Keratinocyte (primary cell): ENCODE measurements around the gene NOX3. TPM values are rescaled to one million over a fixed set of nuclear protein-coding genes. Genes with fewer than 3 reads are reported as not detected.

ENCODE experiments used
- DNase-seq: peaks from one replicate; pipeline ENCODE4 v3.0.0-alpha.2; 2011; ENCODE audit warnings: low read depth, missing footprints, low spot score
- FAIRE-seq: peaks from 2 replicates; lab custom pipeline; 2011; peaks lifted over from hg19 to GRCh38; lab: Jason Lieb, UNC
- H2AFZ ChIP-seq: 2 replicates; pipeline ENCODE4 v1.6.0; 2012; ENCODE audit warnings: low read length, control low read depth, inconsistent platforms; ENCODE audit not compliant: control insufficient read depth
- H3K27ac ChIP-seq: 2 replicates; pipeline ENCODE4 v1.5.1; 2011; ENCODE audit warnings: low read length; ENCODE audit not compliant: control insufficient read depth, insufficient read depth
- H3K27me3 ChIP-seq: 3 replicates; pipeline ENCODE4 v1.6.0; 2011; ENCODE audit warnings: low read length; ENCODE audit not compliant: control insufficient read depth, insufficient read depth; ENCODE audit errors: extremely low read depth
- H3K36me3 ChIP-seq, 2 experiments: 2 replicates in 1 of 2; 3 replicates in 1 of 2; pipeline ENCODE4 v1.5.1; 2011; ENCODE audit warnings: low read length in 2 of 2, mild to moderate bottlenecking in 1 of 2; ENCODE audit not compliant: control insufficient read depth in 2 of 2, insufficient read depth in 2 of 2; ENCODE audit errors: extremely low read depth in 1 of 2
- H3K4me1 ChIP-seq: 3 replicates; pipeline ENCODE4 v1.5.1; 2011; ENCODE audit warnings: low read length; ENCODE audit not compliant: control insufficient read depth, insufficient read depth; ENCODE audit errors: extremely low read depth
- H3K4me2 ChIP-seq: 3 replicates; pipeline ENCODE4 v1.6.0; 2011; ENCODE audit warnings: low read depth, low read length; ENCODE audit not compliant: control insufficient read depth, insufficient read depth; ENCODE audit errors: extremely low read depth
- H3K4me3 ChIP-seq, 3 experiments: fragments of 200-600 bp in 1 of 3; sonication (generic) in 1 of 3; 2 replicates in 2 of 3; 3 replicates in 1 of 3; pipeline ENCODE4 v1.5.1; 2011 to 2016; ENCODE audit warnings: low read length in 3 of 3, mild to moderate bottlenecking in 3 of 3, control low read depth in 2 of 3, inconsistent platforms in 1 of 3, low read depth in 1 of 3, mixed read lengths in 1 of 3, mixed run types in 1 of 3, moderate library complexity in 1 of 3; ENCODE audit not compliant: control insufficient read depth in 2 of 3, insufficient read depth in 2 of 3; ENCODE audit errors: extremely low read depth in 1 of 3
- H3K79me2 ChIP-seq: 2 replicates; pipeline ENCODE4 v1.6.0; 2012; ENCODE audit warnings: low read length; ENCODE audit not compliant: control insufficient read depth, insufficient read depth
- H3K9ac ChIP-seq: 3 replicates; pipeline ENCODE4 v1.6.0; 2011; ENCODE audit warnings: low read length; ENCODE audit not compliant: control insufficient read depth, insufficient read depth; ENCODE audit errors: extremely low read depth
- H3K9me1 ChIP-seq: 3 replicates; pipeline ENCODE4 v1.6.0; 2011; ENCODE audit warnings: low read length; ENCODE audit not compliant: control insufficient read depth, insufficient read depth; ENCODE audit errors: extremely low read depth
- H3K9me3 ChIP-seq: 2 replicates; pipeline ENCODE4 v1.5.1; 2012; ENCODE audit warnings: low read depth, low read length; ENCODE audit not compliant: control insufficient read depth
- H4K20me1 ChIP-seq: 3 replicates; pipeline ENCODE4 v1.6.0; 2011; ENCODE audit warnings: low read length; ENCODE audit not compliant: control insufficient read depth, insufficient read depth; ENCODE audit errors: extremely low read depth
- EZH2 ChIP-seq: IDR thresholded peaks from one replicate; pipeline ENCODE4 v1.6.1; 2012; ENCODE audit warnings: inconsistent platforms, mild to moderate bottlenecking, low read length, moderate library complexity
- dilution Hi-C: fragments of 300-500 bp; cut with MboI; formaldehyde crosslinking; loops from one replicate; pipeline ENCODE4 v1.7.0; 2020; ENCODE audit warnings: low sequenced_read_pairs; ENCODE audit not compliant: extremely low pct_ligation_motif_present
- polyA minus RNA-seq, 3 experiments: library from RNA; depleted of rRNA, polyadenylated mRNA; stranded (reverse); fragments of >200 nt; gene quantifications; 1 replicate in 1 of 3; 2 replicates in 1 of 3; 3 replicates in 1 of 3; pipeline ENCODE4 v1.2.3, GENCODE V29; 2011
- polyA plus RNA-seq, 5 experiments: library from polyadenylated mRNA; depleted of rRNA in 3 of 5; stranded (reverse) in 3 of 5; stranded (forward) in 1 of 5; unstranded in 1 of 5; fragments of >200 nt; gene quantifications; 1 replicate in 1 of 5; 2 replicates in 3 of 5; 3 replicates in 1 of 5; pipeline versions ENCODE4 v1.2.1 to v1.2.3, GENCODE V29; 2011 to 2012; ENCODE audit warnings: missing spikeins in 2 of 5, low read depth in 1 of 5, low replicate concordance in 1 of 5
- TF ChIP-seq, protein P1 (sequence below), 3 experiments: IDR thresholded peaks in 1 of 3; conservative IDR thresholded peaks in 1 of 3; optimal IDR thresholded peaks in 1 of 3; 2 replicates in 2 of 3; 3 replicates in 1 of 3; pipeline versions ENCODE3 to v1.5.1; 2011; ENCODE audit warnings: low read length in 3 of 3, mild to moderate bottlenecking in 3 of 3, moderate library complexity in 2 of 3, control low read depth in 1 of 3, inconsistent platforms in 1 of 3; ENCODE audit not compliant: insufficient read depth in 2 of 3; ENCODE audit errors: extremely low read depth in 1 of 3

NOX3 gene, protein sequence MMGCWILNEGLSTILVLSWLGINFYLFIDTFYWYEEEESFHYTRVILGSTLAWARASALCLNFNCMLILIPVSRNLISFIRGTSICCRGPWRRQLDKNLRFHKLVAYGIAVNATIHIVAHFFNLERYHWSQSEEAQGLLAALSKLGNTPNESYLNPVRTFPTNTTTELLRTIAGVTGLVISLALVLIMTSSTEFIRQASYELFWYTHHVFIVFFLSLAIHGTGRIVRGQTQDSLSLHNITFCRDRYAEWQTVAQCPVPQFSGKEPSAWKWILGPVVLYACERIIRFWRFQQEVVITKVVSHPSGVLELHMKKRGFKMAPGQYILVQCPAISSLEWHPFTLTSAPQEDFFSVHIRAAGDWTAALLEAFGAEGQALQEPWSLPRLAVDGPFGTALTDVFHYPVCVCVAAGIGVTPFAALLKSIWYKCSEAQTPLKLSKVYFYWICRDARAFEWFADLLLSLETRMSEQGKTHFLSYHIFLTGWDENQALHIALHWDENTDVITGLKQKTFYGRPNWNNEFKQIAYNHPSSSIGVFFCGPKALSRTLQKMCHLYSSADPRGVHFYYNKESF
- polyA plus RNA-seq (not detected in 3 replicates), polyA minus RNA-seq (not detected in 3 replicates)
- not detected for polyA plus RNA-seq (2011; ENCODE audit: low read depth)
- polyA plus RNA-seq (2011; cell fraction: cytosol; rRNA removed): not detected in 2 replicates
- polyA plus RNA-seq (2011; cell fraction: nucleus; rRNA removed): not detected in 2 replicates
- not detected in 2 replicates for polyA plus RNA-seq (2012; ENCODE audit: low replicate concordance)
- not detected for polyA minus RNA-seq (2011; cell fraction: cytosol; rRNA and poly(A)+ RNA removed)
- polyA minus RNA-seq (2011; cell fraction: nucleus; rRNA and poly(A)+ RNA removed): not detected in 2 replicates

DNA sequence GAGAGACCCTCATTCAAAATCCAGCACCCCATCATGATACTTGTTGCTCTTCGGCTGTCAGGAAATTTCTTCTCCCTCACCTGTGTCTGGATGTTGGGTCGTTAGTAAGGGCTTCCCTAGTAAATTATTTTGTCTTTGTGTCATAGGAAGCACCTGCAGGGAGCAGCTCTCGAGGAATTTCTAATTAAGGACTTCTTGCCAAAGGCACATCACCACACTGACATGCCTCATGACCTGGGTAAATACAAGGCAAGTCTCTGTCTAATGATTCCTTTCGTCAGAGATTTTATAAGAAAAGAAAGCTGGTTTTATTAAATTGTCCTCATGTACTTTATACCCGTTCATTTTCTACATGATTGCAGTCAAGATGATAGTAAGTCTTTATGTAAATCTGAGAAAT is at the start of gene NOX3:
Gene NOX3, minus strand, starts transcription at position 74 of the 400 bp plus-strand sequence. Its CDS starts 39 bp downstream, at position 35.
- Histone ChIP-seq H3K36me3 (no peaks in the 10 kb centered on the region), H3K27ac (no peak within 1 kb of the TSS), H3K9me3 (no peaks in the 10 kb centered on the region), H3K9me1 (no peaks in the 10 kb centered on the region), H3K27me3 (no peaks in the 10 kb centered on the region), H3K79me2 (no peaks in the 10 kb centered on the region), H3K9ac (no peak within 1 kb of the TSS), H3K4me1 (no peaks in the 10 kb centered on the region), H3K4me2 (no peak within 1 kb of the TSS), H4K20me1 (no peaks in the 10 kb centered on the region), H2AFZ (no peak within 1 kb of the TSS), H3K4me3 (no peak within 1 kb of the TSS)
- dilution Hi-C loops: no loop called here
- no peak for TF ChIP-seq EZH2
- TF ChIP-seq, protein P1, sequence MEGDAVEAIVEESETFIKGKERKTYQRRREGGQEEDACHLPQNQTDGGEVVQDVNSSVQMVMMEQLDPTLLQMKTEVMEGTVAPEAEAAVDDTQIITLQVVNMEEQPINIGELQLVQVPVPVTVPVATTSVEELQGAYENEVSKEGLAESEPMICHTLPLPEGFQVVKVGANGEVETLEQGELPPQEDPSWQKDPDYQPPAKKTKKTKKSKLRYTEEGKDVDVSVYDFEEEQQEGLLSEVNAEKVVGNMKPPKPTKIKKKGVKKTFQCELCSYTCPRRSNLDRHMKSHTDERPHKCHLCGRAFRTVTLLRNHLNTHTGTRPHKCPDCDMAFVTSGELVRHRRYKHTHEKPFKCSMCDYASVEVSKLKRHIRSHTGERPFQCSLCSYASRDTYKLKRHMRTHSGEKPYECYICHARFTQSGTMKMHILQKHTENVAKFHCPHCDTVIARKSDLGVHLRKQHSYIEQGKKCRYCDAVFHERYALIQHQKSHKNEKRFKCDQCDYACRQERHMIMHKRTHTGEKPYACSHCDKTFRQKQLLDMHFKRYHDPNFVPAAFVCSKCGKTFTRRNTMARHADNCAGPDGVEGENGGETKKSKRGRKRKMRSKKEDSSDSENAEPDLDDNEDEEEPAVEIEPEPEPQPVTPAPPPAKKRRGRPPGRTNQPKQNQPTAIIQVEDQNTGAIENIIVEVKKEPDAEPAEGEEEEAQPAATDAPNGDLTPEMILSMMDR (optimal IDR thresholded peaks at IDR 0.05 in 1 of 3, IDR thresholded peaks at IDR 0.05 in 1 of 3, conservative IDR thresholded peaks at IDR 0.05 in 1 of 3; ENCODE audit: extremely low read depth in 1 of 3, insufficient read depth in 2 of 3, low read length in 3 of 3): no peak
- DNase-seq: no peak
- no peak for FAIRE-seq

DNA sequence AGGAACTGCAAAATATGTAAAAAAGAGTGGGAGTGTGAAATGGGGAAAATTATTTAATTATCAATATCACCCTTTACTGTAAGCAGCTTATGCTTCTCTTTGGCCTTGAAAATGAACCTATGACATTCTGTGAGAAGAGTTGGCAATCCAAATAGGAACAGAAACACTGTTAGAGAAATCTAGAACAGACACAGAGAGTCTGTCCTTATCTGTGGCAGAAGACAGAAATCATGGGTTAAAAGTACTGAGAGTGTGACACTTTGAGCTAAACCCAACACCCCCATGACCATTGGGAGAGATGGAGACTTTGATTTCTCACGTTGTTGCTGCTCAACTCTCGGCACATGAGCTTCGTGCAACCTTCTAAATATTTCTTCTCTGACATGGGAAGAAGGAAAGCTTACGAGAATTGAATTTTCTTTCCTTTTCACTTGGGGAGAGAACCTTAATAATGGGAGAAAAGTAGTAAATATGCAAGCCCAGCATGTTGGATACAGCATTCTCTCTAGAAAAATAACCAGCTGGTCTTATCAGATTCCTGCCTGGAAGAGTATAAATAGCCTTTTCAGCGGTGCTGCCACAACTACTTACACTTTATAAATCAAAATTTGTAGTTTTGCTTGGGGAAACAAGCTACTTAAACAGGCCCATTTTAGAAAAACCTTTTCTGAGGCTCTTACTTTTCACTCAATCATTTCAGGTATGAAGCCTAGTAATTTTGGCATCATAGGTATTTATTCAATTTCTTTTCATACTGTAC is 49.4 kb upstream of the NOX3 start:
- Histone ChIP-seq H3K79me2 (no peaks in the 10 kb centered on the region), H3K36me3 (no peaks in the 10 kb centered on the region), H3K27me3 (no peaks in the 10 kb centered on the region), H3K9ac (no peak overlapping the region), H3K27ac (no peak overlapping the region), H3K9me3 (no peaks in the 10 kb centered on the region), H3K4me2 (no peak overlapping the region), H2AFZ (no peak overlapping the region), H3K4me1 (no peaks in the 10 kb centered on the region), H3K9me1 (no peaks in the 10 kb centered on the region), H3K4me3 (no peak overlapping the region), H4K20me1 (no peaks in the 10 kb centered on the region)
- TF ChIP-seq, protein P1 (optimal IDR thresholded peaks at IDR 0.05 in 1 of 3, IDR thresholded peaks at IDR 0.05 in 1 of 3, conservative IDR thresholded peaks at IDR 0.05 in 1 of 3; ENCODE audit: extremely low read depth in 1 of 3, insufficient read depth in 2 of 3, low read length in 3 of 3): no peak
- no peak for TF ChIP-seq EZH2
- dilution Hi-C loops: no loop called here
- no peak for DNase-seq
- no peak for FAIRE-seq
